ENCODE measurements around the gene PLEKHS1. TPM values are rescaled to one million over a fixed set of nuclear protein-coding genes. Genes with fewer than 3 reads are reported as not detected.

PLEKHS1 gene
- total RNA-seq, 1 experiment from 2014 or later, result not detected

- Histone ChIP-seq H3K23me2 (ENCODE audit: insufficient read length, low read depth, low read length, poor library complexity, severe bottlenecking) (no peaks in the 10 kb centered on the region), H2BK120ac (ENCODE audit: low read depth, low read length, poor library complexity, severe bottlenecking) (no peak overlapping the region), H3K14ac (ENCODE audit: insufficient read depth, low read length) (no peak overlapping the region), H3K18ac (ENCODE audit: insufficient read length, low read depth, low read length) (no peak overlapping the region), H3K4me2 (ENCODE audit: insufficient read depth, insufficient read length, low read length) (no peak overlapping the region), H2BK12ac (ENCODE audit: insufficient read length, low read depth, low read length) (no peak overlapping the region), H3K79me2 (ENCODE audit: insufficient read depth, low read length) (no peaks in the 10 kb centered on the region), H3K9me3 (ENCODE audit: control insufficient read depth, low read depth, low read length) (no peaks in the 10 kb centered on the region), H4K8ac (replicated peaks; ENCODE audit: insufficient read length, low read depth, low read length) (no peak overlapping the region), H3K79me1 (ENCODE audit: insufficient read depth, low read depth, low read length, poor library complexity, severe bottlenecking) (no peaks in the 10 kb centered on the region), H4K91ac (ENCODE audit: insufficient read length, low read depth, low read length) (no peak overlapping the region), H2BK5ac (ENCODE audit: insufficient read length, low read length) (no peak overlapping the region), H4K20me1 (ENCODE audit: control insufficient read depth, insufficient read depth, insufficient read length) (no peaks in the 10 kb centered on the region), H3K9ac (ENCODE audit: extremely low read depth, insufficient read length, low read length) (no peak overlapping the region), H3K4ac (ENCODE audit: low read depth, low read length) (no peak overlapping the region), H3T11ph (ENCODE audit: low read length) (no peak overlapping the region), H3K27me3 (ENCODE audit: insufficient read depth, low read length) (no peaks in the 10 kb centered on the region; the same call in 1 of the 2 replicates), H4K5ac (ENCODE audit: insufficient read length, low read depth, low read length) (no peak overlapping the region), H3K56ac (ENCODE audit: insufficient read length, low read depth, low read length) (no peak overlapping the region), H2AK5ac (ENCODE audit: insufficient read length, low read length) (no peak overlapping the region), H2BK20ac (ENCODE audit: low read depth, low read length, poor library complexity, severe bottlenecking) (no peak overlapping the region), H2BK15ac (ENCODE audit: low read depth, low read length) (no peak overlapping the region), H3K4me1 (ENCODE audit: insufficient read depth, low read length) (no peaks in the 10 kb centered on the region), H3K27ac (ENCODE audit: insufficient read length, low read depth, low read length) (no peak overlapping the region), H2AFZ (ENCODE audit: low read length) (no peak overlapping the region), H3K23ac (ENCODE audit: insufficient read length, low read depth, low read length) (no peak overlapping the region)
- no peak for DNase-seq
- no peaks in the 10 kb centered on the region; a peak in 2 of 5 replicates for H3K9me3 Mint-ChIP-seq
- H3K4me3 Mint-ChIP-seq, result no peak overlapping the region
- no peak for TF ChIP-seq CTCF (conservative IDR thresholded peaks at IDR 0.05)
- peaks cover 10% of the 10 kb centered on the region for H3K27me3 Mint-ChIP-seq (ENCODE audit: low read depth)
- H3K4me1 Mint-ChIP-seq, result peaks cover 0 to 2% of the 10 kb centered on the region in 2 experiments; a peak in 1 of 4 replicates
- no peaks in the 10 kb centered on the region for H3K36me3 Mint-ChIP-seq (ENCODE audit: insufficient read depth in 1 of 3, low read depth in 3 of 3)
- H3K27ac Mint-ChIP-seq, result no peak overlapping the region
- WGBS (ENCODE audit: extremely low coverage, insufficient read length, low lambda C conversion rate), result no CpG with 5 or more reads among the region's 3 CpGs
Observed at GRCh38 chr10:113746217-113746957, 5.1 kb upstream of the PLEKHS1 start.
